OCI-LY3 (cell line): Measurements from ENCODE around the gene SPINT2.

ENCODE experiments used
- EZH2phosphoT487 ChIP-seq: fragments of 200-600 bp; shearing (Covaris generic); IDR thresholded peaks from 2 replicates; pipeline ENCODE4 v1.6.1; 2018; ENCODE audit warnings: antibody characterized with exemption, mixed run types, low read depth
- TF ChIP-seq, protein P1 (sequence below): fragments of 200-600, 300-600 bp; sonication (generic); IDR thresholded peaks from 2 replicates; pipeline ENCODE4 v1.5.1; 2014; ENCODE audit warnings: antibody characterized with exemption, low read length, low read depth

DNA sequence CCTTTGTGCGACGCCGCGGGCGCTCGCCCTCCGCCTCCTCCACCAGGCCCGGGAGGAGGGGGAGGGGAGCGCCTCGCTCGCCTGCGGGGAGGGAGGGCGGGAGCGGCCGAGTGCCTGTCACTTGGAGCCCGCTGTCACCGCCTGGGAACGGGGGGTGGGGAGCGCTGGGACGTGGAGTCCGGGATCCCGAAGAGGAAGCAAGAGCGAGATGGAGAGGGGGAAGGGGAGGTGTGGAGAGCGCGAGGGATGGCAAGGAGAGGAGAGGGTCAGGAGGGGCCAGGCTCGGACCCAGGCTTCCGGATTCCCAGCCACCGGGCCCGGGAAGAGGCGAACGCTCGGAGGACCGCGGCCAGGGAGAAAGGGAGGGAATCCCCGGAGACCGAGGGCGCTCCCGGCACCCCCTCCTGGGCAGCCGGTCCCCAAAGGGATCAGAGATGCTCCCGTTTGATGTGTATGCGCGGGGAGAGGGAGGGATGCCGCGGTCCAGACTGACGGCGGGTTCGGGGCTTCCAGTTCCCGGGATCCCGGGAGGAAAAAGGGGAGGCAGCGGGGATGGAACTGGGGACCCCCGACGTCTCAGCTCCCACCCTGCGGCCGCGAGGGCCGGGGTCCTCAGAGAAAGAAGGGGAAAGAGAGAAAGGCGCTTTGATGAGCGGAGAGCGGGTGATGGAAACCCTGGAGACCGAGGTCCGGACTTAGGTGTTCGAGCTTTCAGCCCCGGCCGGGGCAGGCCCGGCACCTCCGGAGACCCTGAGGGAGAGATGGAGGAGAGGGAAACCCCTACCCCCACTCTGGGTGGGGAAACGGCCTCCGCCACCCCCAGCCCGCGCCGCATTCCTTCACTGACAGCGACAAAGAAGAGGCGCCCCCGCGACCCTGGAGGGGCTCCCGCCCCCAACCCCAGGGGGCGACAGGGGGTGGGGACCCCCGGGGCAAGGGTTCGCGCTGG is 35.6 kb upstream of the SPINT2 start:
- TF ChIP-seq, protein P1, sequence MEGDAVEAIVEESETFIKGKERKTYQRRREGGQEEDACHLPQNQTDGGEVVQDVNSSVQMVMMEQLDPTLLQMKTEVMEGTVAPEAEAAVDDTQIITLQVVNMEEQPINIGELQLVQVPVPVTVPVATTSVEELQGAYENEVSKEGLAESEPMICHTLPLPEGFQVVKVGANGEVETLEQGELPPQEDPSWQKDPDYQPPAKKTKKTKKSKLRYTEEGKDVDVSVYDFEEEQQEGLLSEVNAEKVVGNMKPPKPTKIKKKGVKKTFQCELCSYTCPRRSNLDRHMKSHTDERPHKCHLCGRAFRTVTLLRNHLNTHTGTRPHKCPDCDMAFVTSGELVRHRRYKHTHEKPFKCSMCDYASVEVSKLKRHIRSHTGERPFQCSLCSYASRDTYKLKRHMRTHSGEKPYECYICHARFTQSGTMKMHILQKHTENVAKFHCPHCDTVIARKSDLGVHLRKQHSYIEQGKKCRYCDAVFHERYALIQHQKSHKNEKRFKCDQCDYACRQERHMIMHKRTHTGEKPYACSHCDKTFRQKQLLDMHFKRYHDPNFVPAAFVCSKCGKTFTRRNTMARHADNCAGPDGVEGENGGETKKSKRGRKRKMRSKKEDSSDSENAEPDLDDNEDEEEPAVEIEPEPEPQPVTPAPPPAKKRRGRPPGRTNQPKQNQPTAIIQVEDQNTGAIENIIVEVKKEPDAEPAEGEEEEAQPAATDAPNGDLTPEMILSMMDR = no peak
- no peak for TF ChIP-seq EZH2phosphoT487
